Cardiac fibroblast (primary cell): ENCODE results near the gene KIN.
"Not testable (repeated sequence)": the region's sequence is repeated elsewhere in the genome, so short reads cannot be mapped to it uniquely, and the experiment has no call there.

Experiments used
- DNase-seq, 2 donors: peaks; one replicate each; pipeline versions ENCODE4 v3.0.0 to v3.0.0-alpha.2; 2010; ENCODE audit warnings: low read depth in 2 of 2
- H3K4me3 ChIP-seq, 2 donors: replicated peaks in 1 of 2; 1 replicate in 1 of 2; 2 replicates in 1 of 2; pipeline ENCODE4 v1.5.1; 2011; ENCODE audit warnings: low read depth in 2 of 2, low read length in 2 of 2, mild to moderate bottlenecking in 2 of 2, moderate library complexity in 1 of 2
- TF ChIP-seq, protein P1 (sequence below): IDR thresholded peaks from one replicate; pipeline ENCODE4 v1.5.1; 2011; ENCODE audit warnings: low read depth, mild to moderate bottlenecking, low read length, inconsistent platforms

The KIN gene

GRCh38 chr10:7763929-7764328, 23.9 kb downstream of the KIN start:
- DNase-seq, result peak in 1 of 2 donors; percentile 63
- H3K4me3 ChIP-seq, result no peak overlapping the region
- TF ChIP-seq, protein P1, sequence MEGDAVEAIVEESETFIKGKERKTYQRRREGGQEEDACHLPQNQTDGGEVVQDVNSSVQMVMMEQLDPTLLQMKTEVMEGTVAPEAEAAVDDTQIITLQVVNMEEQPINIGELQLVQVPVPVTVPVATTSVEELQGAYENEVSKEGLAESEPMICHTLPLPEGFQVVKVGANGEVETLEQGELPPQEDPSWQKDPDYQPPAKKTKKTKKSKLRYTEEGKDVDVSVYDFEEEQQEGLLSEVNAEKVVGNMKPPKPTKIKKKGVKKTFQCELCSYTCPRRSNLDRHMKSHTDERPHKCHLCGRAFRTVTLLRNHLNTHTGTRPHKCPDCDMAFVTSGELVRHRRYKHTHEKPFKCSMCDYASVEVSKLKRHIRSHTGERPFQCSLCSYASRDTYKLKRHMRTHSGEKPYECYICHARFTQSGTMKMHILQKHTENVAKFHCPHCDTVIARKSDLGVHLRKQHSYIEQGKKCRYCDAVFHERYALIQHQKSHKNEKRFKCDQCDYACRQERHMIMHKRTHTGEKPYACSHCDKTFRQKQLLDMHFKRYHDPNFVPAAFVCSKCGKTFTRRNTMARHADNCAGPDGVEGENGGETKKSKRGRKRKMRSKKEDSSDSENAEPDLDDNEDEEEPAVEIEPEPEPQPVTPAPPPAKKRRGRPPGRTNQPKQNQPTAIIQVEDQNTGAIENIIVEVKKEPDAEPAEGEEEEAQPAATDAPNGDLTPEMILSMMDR, result no peak

DNA sequence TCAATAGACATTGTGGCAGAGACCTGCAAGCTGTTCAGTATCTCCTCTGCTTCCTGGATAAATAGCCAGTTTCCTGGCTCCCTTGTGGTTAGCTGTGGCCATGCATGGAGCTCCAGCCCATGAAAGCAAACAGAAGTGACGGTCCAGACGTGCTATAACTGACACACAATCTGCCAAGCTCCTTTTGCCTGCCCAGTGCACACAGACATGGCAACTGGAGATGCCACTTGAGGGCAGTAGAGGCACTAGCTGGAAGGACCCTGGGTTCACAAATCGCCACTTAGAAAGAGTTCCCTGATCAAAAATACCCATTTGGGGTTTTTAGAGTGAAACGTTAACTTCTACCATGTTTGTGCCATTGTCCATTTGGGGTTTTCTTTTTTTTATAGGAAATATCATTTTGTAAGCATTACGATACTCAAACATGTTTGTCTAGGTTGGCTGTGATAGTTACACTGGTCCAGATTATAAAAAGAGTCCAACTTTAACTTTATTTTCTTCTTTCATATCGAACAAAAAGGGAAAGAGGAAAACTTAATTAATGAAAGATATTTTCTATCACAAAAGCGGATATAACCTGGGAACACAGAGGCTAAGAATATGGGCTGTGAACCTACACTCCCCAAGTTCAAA, 31.3 kb downstream of the KIN start:
- DNase-seq, result peak; percentile 51 to 53
- TF ChIP-seq, protein P1, result peak; percentile 61
- no peak overlapping the region for H3K4me3 ChIP-seq

DNA sequence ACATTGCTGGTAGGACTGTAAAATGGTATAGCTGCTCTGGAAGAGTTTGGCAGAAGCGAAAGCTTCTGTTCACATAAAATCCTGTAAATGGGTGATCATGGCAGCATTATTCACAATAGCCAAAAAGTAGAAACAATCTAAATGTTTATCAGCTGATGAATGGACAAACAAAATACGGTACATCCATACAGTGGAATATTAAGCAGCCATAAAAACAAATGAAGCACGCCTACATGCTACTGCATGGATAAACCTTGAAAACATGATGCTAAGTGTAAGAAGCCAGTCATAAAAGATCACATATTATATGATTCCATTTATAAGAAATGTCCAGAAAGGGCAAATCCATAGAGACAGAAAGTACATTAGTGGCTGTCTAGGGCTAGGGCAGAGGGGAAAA, 32.7 kb downstream of the KIN start:
- DNase-seq, result no peak
- TF ChIP-seq, protein P1, result no peak
- no peak overlapping the region for H3K4me3 ChIP-seq

GRCh38 chr10:7752251-7752650, 35.5 kb downstream of the KIN start:
- DNase-seq, result no peak
- TF ChIP-seq, protein P1, result no peak
- no peak overlapping the region for H3K4me3 ChIP-seq

DNA sequence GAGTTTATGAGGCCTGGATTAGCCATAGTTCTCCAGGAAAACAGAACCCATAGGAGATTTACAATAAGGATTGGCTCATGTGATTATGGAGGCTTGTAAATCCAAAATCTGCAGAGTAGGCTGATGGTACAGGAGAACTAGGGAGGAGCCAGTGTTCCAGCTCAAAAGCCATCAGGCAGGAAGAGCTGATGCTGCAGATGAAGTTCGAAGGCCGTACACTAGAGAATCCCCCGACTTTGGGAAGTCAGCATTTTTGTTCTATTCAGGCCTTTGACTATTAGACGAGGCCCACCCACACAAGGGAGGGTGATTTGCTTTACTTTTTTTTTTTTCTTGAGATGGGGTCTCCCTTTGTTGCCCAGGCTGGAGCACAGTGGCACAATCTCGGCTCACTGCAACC, 37.6 kb downstream of the KIN start:
- TF ChIP-seq, protein P1, result no peak
- no peak for DNase-seq
- no peak overlapping the region for H3K4me3 ChIP-seq

GRCh38 chr10:7748637-7749036, 39.2 kb downstream of the KIN start:
- not testable (repeated sequence) for H3K4me3 ChIP-seq
- DNase-seq, result peak in 1 of 2 donors; percentile 15

DNA sequence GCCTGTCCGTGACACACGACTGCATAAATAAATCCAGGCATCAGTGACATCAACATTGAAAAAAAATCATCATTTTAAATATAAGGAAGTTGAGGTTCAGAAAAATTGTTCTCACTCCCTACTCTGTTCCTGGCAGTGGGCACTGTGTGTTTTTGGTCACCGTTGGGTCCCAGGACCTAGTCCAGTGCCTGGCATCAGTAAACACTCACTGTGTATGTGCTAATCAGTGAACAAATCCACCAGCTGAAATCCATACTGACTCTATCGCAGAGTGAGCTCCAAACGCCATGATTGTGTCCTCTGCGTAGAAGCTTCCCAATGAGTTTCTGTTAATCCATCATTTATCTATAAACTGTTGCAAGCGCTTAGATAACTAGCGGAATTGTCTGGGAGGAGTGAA, 43.5 kb downstream of the KIN start:
- DNase-seq, result no peak
- no peak overlapping the region for H3K4me3 ChIP-seq
- TF ChIP-seq, protein P1, result no peak
